Measurements from ENCODE around the gene DDX55.
"Not testable (repeated sequence)": the region's sequence is repeated elsewhere in the genome, so short reads cannot be mapped to it uniquely, and the experiment has no call there.

DDX55 gene

GRCh38 chr12:123601602-123602489 is at the start of gene DDX55:
Gene DDX55 (plus strand): TSS chr12:123602099. CDS start chr12:123602149, 50 bp downstream.
- DNase-seq (ENCODE audit: low read depth in 2 of 3, low spot score in 2 of 3): peak; percentile 68 to 74 (median 72)

- DNase-seq (ENCODE audit: low read depth in 2 of 3, low spot score in 2 of 3): not testable (repeated sequence)
These were observed 47.8 kb upstream of the DDX55 start for GRCh38 chr12:123554136-123554535.

GRCh38 chr12:123554843-123555242 is 47.1 kb upstream of the DDX55 start:
- DNase-seq (ENCODE audit: low read depth in 2 of 3, low spot score in 2 of 3): not testable (repeated sequence)

- not testable (repeated sequence) for DNase-seq (ENCODE audit: low read depth in 2 of 3, low spot score in 2 of 3)
These were observed 43.4 kb upstream of the DDX55 start for GRCh38 chr12:123558487-123558886.

GRCh38 chr12:123559468-123559867 is 42.4 kb upstream of the DDX55 start:
- no peak for DNase-seq (ENCODE audit: low read depth in 2 of 3, low spot score in 2 of 3)

GRCh38 chr12:123571343-123571813 is 30.5 kb upstream of the DDX55 start:
- DNase-seq (ENCODE audit: low read depth in 2 of 3, low spot score in 2 of 3): no peak

- no peak for DNase-seq (ENCODE audit: low read depth in 2 of 3, low spot score in 2 of 3)
These were observed 29.5 kb upstream of the DDX55 start for GRCh38 chr12:123572391-123572790.

GRCh38 chr12:123573870-123574269 is 28.0 kb upstream of the DDX55 start:
- no peak for DNase-seq (ENCODE audit: low read depth in 2 of 3, low spot score in 2 of 3)

GRCh38 chr12:123576611-123577010 is 25.3 kb upstream of the DDX55 start:
- DNase-seq (ENCODE audit: low read depth in 2 of 3, low spot score in 2 of 3): no peak

GRCh38 chr12:123578243-123578642 is 23.7 kb upstream of the DDX55 start:
- no peak for DNase-seq (ENCODE audit: low read depth in 2 of 3, low spot score in 2 of 3)

- not testable (repeated sequence) for DNase-seq (ENCODE audit: low read depth in 2 of 3, low spot score in 2 of 3)
These were observed 23.1 kb upstream of the DDX55 start for GRCh38 chr12:123578829-123579228.

- DNase-seq (ENCODE audit: low read depth in 2 of 3, low spot score in 2 of 3): no peak
These were observed 21.1 kb upstream of the DDX55 start for GRCh38 chr12:123580772-123581171.

GRCh38 chr12:123591702-123592481 is 10.0 kb upstream of the DDX55 start:
- no peak for DNase-seq (ENCODE audit: low read depth in 2 of 3, low spot score in 2 of 3)

- DNase-seq (ENCODE audit: low read depth in 2 of 3, low spot score in 2 of 3): no peak
These were observed 6.2 kb upstream of the DDX55 start for GRCh38 chr12:123595729-123596128.

GRCh38 chr12:123597100-123597499 is 4.8 kb upstream of the DDX55 start:
- no peak for DNase-seq (ENCODE audit: low read depth in 2 of 3, low spot score in 2 of 3)

GRCh38 chr12:123598522-123598921 is 3.4 kb upstream of the DDX55 start:
- no peak for DNase-seq (ENCODE audit: low read depth in 2 of 3, low spot score in 2 of 3)

GRCh38 chr12:123599310-123599709 is 2.6 kb upstream of the DDX55 start:
- DNase-seq (ENCODE audit: low read depth in 2 of 3, low spot score in 2 of 3): no peak

- no peak for DNase-seq (ENCODE audit: low read depth in 2 of 3, low spot score in 2 of 3)
These were observed 2.2 kb upstream of the DDX55 start for GRCh38 chr12:123599721-123600120.

- DNase-seq (ENCODE audit: low read depth in 2 of 3, low spot score in 2 of 3): no peak
These were observed 824 bp downstream of the DDX55 start for GRCh38 chr12:123602651-123603195.

GRCh38 chr12:123603495-123603894 is 1.6 kb downstream of the DDX55 start:
- DNase-seq (ENCODE audit: low read depth in 2 of 3, low spot score in 2 of 3): not testable (repeated sequence)

GRCh38 chr12:123607756-123608155 is 5.9 kb downstream of the DDX55 start:
- DNase-seq (ENCODE audit: low read depth in 2 of 3, low spot score in 2 of 3): no peak

- DNase-seq (ENCODE audit: low read depth in 2 of 3, low spot score in 2 of 3): no peak
These were observed 6.3 kb downstream of the DDX55 start for GRCh38 chr12:123608182-123608581.

All from activated CD8-positive, alpha-beta memory T cell treated with anti-CD3 and anti-CD28 coated beads for 48 hours (primary cell).